Stomach smooth muscle (tissue), 2 donors: ENCODE results near the gene ADAM19.

Experiments
- H3K27ac ChIP-seq: one replicate; pipeline ENCODE4 v1.7.0; 2013; ENCODE audit warnings: mild to moderate bottlenecking, low read length, inconsistent platforms
- H3K27me3 ChIP-seq, 2 donors: one replicate each; pipeline ENCODE4 v1.7.0; 2013; ENCODE audit warnings: low read length in 2 of 2; ENCODE audit not compliant: insufficient read depth in 2 of 2, control insufficient read depth in 1 of 2
- H3K36me3 ChIP-seq, 2 donors: one replicate each; pipeline ENCODE4 v1.7.0; 2013; ENCODE audit warnings: low read length in 2 of 2; ENCODE audit not compliant: control insufficient read depth in 2 of 2, insufficient read depth in 2 of 2
- H3K4me1 ChIP-seq: one replicate; pipeline ENCODE4 v1.7.0; 2013; ENCODE audit warnings: low read length; ENCODE audit not compliant: control insufficient read depth, insufficient read depth
- H3K4me3 ChIP-seq, 2 donors: one replicate each; pipeline ENCODE4 v1.7.0; 2013; ENCODE audit warnings: low read length in 2 of 2
- H3K9ac ChIP-seq, 2 donors: one replicate each; pipeline ENCODE4 v1.7.0; 2013; ENCODE audit warnings: low read length in 2 of 2, mild to moderate bottlenecking in 1 of 2
- H3K9me3 ChIP-seq, 2 donors: one replicate each; pipeline ENCODE4 v1.7.0; 2013; ENCODE audit warnings: low read length in 2 of 2; ENCODE audit not compliant: control insufficient read depth in 2 of 2
- donor health status: healthy.
- donor health status: Pancreatic carcinoma.

Gene ADAM19

GRCh38 chr5:157481265-157481664 lies 94.3 kb downstream of the ADAM19 start:
- no peak overlapping the region for H3K4me3 ChIP-seq
- peaks cover 46% of the 10 kb centered on the region for H3K4me1 ChIP-seq
- H3K9me3 ChIP-seq: no peaks in the 10 kb centered on the region
- H3K9ac ChIP-seq: no peak overlapping the region
- H3K27ac ChIP-seq: peak overlapping the region; percentile 90
- no peaks in the 10 kb centered on the region for H3K27me3 ChIP-seq
- H3K36me3 ChIP-seq: peaks cover 42% of the 10 kb centered on the region in 2 donors

DNA sequence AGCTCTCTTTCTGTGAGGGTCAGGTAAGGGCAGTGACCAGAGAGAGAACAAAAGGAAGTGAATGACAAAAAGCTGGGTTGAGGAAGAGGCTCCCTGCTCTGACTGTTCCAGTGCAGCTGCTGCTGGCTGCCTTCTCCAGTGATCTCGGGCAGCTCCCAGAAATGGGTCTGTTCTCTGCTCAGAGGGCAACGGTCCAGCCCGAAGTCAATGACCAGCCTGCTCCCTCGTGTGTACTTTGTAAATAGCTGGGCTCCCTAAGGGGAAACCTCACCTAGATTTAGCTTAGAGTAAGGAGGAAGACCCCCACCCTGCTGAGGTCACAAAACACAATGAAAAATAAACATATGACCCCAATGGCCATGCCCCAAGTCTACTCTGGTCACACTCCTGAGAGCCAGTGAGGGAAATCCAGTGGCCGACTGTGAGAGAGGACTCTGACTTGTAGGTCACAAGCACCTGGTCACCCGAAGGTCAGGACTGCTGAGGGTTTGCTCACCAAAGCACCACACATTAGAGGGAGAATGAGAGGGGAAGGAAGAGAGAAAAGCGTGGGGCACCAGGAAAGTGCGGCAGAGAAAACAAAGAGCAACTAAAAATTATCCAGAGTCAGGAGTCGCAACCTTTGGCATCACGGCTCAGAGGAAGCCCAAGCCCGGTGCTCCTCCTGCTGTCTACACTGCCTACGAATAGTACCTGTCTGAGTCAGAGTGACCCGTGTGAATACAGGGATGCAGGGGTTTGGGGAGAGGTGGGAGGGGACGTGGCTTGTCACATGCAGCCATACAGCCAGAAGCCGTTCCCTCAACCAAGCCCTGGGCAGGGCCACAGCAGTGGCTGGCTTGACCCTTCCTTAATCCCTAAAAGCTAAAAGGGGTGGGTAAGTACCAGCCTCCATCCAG lies 95.7 kb downstream of the ADAM19 start:
- H3K27me3 ChIP-seq: no peaks in the 10 kb centered on the region

GRCh38 chr5:157479166-157479565 lies 96.4 kb downstream of the ADAM19 start:
- H3K36me3 ChIP-seq: peaks cover 25 to 30% of the 10 kb centered on the region in 2 donors
- no peak overlapping the region for H3K4me3 ChIP-seq
- peaks cover 49% of the 10 kb centered on the region for H3K4me1 ChIP-seq
- no peak overlapping the region for H3K9ac ChIP-seq
- H3K9me3 ChIP-seq: no peaks in the 10 kb centered on the region
- H3K27ac ChIP-seq: peak overlapping the region; percentile 90
- no peaks in the 10 kb centered on the region for H3K27me3 ChIP-seq

More for the DNA sequence above, 95.7 kb downstream of the ADAM19 start:
- Histone ChIP-seq H3K36me3 (peaks cover 29 to 31% of the 10 kb centered on the region in 2 donors), H3K9me3 (no peaks in the 10 kb centered on the region), H3K9ac (peak overlapping the region in 1 of 2 donors; percentile 55), H3K27ac (peak overlapping the region; percentile 90), H3K4me1 (peaks cover 44% of the 10 kb centered on the region), H3K4me3 (no peak overlapping the region)

DNA sequence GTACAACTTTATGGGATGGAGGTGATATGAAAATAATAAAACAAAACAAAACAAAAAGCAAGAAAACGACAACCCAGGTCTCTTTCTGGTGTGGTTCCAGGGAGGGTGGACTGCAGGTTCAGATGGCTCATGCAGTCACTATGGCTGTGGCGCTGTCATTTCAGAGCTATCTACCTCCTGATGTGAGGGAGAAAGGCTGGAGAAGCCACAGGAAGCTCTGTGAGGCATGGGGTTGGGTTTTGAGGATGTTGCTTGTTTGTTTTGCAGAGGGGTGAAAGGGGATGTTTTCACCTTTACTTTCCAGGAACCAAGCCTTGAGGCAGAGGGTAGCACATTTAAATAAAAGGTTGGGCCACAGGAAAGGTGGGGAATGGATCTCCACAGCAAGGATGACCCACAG lies 96.8 kb downstream of the ADAM19 start:
- Histone ChIP-seq H3K27ac (peak overlapping the region; percentile 90), H3K4me1 (peaks cover 53% of the 10 kb centered on the region), H3K27me3 (no peaks in the 10 kb centered on the region), H3K9ac (peak overlapping the region in 1 of 2 donors; percentile 36), H3K36me3 (peaks cover 26 to 27% of the 10 kb centered on the region in 2 donors), H3K4me3 (no peak overlapping the region), H3K9me3 (no peaks in the 10 kb centered on the region)

- Histone ChIP-seq H3K9ac (peak overlapping the region in 1 of 2 donors; percentile 60), H3K36me3 (peaks cover 27 to 34% of the 10 kb centered on the region in 2 donors), H3K9me3 (no peaks in the 10 kb centered on the region), H3K27ac (peak overlapping the region; percentile 90), H3K27me3 (no peaks in the 10 kb centered on the region), H3K4me3 (peak overlapping the region in 1 of 2 donors; percentile 29), H3K4me1 (peaks cover 61% of the 10 kb centered on the region)
Measured at GRCh38 chr5:157477814-157478494, 97.6 kb downstream of the ADAM19 start.

DNA sequence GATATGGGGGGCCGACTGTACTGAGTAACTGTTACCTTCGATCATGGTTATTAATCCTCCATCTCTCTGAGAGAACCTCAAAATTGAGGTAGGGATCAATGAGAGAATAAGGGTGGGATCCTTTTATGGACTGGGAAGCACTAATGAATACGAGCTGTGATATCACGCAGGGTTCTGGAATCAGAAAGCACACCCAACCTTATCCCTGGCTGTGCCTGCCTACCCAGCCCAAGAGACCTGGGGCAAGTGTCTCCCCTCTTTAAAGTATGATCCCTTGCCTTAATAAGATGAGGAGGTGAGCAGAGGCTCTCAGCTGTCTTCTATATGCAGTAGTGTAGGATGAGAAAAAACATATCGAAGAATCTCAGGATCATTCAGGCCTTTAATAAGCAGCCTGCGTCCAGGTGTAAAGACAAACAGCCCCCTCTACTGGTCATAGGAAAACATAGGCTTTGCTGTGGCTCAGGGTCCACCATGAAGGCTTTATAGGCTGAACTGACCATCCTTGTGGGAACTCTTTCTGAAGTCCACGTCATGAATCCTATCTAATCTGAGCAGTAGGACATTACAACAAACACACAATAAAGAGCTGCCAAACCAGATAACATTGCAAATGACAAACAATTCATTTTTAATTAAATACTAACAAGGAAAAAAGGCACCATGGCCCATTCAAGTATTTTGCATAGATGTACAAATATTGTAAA lies 98.7 kb downstream of the ADAM19 start:
- peaks cover 36 to 43% of the 10 kb centered on the region in 2 donors for H3K36me3 ChIP-seq
- no peaks in the 10 kb centered on the region for H3K9me3 ChIP-seq
- no peaks in the 10 kb centered on the region for H3K27me3 ChIP-seq
- H3K4me1 ChIP-seq: peaks cover 62% of the 10 kb centered on the region
- H3K27ac ChIP-seq: peak overlapping the region; percentile 90
- peak overlapping the region; percentile 42 to 55 for H3K9ac ChIP-seq
- no peak overlapping the region for H3K4me3 ChIP-seq

GRCh38 chr5:157475432-157475831 lies 100.1 kb downstream of the ADAM19 start:
- Histone ChIP-seq H3K4me1 (peaks cover 61% of the 10 kb centered on the region), H3K9ac (peak overlapping the region in 1 of 2 donors; percentile 5), H3K27ac (peak overlapping the region; percentile 55), H3K9me3 (no peaks in the 10 kb centered on the region), H3K27me3 (no peaks in the 10 kb centered on the region), H3K4me3 (no peak overlapping the region), H3K36me3 (peaks cover 30 to 37% of the 10 kb centered on the region in 2 donors)

DNA sequence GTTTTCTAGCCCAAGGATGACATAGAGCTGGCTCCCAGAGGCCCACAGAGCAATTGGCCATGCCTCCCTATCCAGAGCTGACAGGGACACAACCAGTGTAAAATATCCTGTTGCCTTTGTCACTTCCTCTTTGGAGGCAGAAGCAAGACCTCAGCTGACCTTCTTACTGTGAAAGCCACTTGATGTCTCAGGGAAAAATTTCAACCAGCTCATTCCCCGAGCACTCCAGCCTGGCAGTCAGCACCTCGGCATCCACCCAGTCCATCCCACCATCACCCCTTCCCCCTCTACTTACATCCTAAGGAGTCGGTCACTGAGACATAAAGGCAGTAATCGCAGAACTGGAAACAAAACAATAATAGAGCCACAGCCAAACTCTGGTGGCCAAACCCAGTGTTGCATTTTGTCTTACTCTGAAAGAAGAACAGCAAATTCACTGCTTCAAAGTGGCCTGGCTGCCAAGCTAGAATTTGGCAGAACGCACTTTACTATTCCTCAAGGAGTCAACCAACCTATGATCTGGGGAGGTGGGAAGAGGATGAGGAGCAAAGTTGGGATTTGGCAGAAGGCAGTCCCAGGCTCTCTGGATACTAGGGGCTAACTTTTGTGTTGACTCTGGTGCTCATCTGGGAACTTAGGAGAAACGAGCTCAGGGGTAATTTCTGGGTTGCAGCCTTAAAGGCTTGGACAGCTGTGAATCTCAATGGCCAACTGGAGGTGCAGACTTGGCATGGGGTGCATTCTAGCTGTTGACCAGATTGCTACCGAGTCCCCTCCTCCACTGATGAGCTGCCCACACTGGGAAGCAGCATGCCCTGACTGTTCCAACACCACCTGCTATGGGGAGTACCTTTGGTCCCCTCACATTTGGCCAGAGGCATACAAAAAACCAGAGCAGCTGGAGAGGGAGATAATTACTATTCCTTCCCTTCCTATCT lies 101.9 kb downstream of the ADAM19 start:
- no peak overlapping the region for H3K9ac ChIP-seq

DNA sequence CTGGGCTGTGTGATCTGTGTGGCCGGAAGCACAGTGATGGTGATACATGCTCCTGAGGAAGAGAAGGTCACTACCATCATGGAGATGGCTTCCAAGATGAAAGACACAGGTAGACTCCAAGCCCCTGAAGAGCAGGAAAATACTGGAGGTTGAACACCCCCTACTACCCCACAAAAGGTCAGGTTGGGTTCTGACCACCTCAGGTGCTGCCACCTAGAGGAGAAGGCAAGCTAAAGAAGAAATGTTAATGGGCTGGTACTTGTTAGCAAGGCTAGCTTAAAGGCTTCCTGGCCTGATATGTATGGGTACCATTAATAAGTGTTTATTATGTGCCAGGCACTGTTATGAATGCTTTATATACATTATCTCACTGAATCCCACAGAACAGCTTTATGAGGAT lies 103.9 kb downstream of the ADAM19 start:
- H3K36me3 ChIP-seq: peaks cover 31 to 47% of the 10 kb centered on the region in 2 donors
- no peaks in the 10 kb centered on the region for H3K9me3 ChIP-seq
- no peaks in the 10 kb centered on the region for H3K27me3 ChIP-seq
- H3K9ac ChIP-seq: no peak overlapping the region
- H3K4me3 ChIP-seq: no peak overlapping the region
- peak overlapping the region; percentile 19 for H3K27ac ChIP-seq
- peaks cover 26% of the 10 kb centered on the region for H3K4me1 ChIP-seq

More for the DNA sequence above, 101.9 kb downstream of the ADAM19 start:
- Histone ChIP-seq H3K27ac (peak overlapping the region; percentile 55), H3K27me3 (no peaks in the 10 kb centered on the region), H3K36me3 (peaks cover 29 to 37% of the 10 kb centered on the region in 2 donors), H3K4me3 (no peak overlapping the region), H3K4me1 (peaks cover 44% of the 10 kb centered on the region), H3K9me3 (no peaks in the 10 kb centered on the region)
